DND-41 (cell line): ENCODE measurements around the gene EFR3B.

Experiments used
- ATAC-seq: fragments of 200-7000 bp; cut with Tn5 transposase; 3 replicates; pipeline ENCODE4 v1.9.1; 2021; ENCODE audit warnings: low read depth; ENCODE audit not compliant: insufficient read depth
- DNase-seq: peaks from one replicate; pipeline ENCODE4 v3.0.0-alpha.2; 2020
- H2AFZ ChIP-seq: 2 replicates; pipeline ENCODE4 v1.6.0; 2012; ENCODE audit warnings: low read depth, low read length
- H3K27ac ChIP-seq: 2 replicates; pipeline ENCODE4 v1.5.1; 2012; ENCODE audit warnings: low read length, inconsistent platforms
- H3K27me3 ChIP-seq: fragments of 200-600 bp; sonication (generic); 2 replicates; pipeline ENCODE4 v1.6.0; 2012; ENCODE audit warnings: low read length, mild to moderate bottlenecking, inconsistent platforms; ENCODE audit not compliant: insufficient read depth, poor library complexity
- H3K36me3 ChIP-seq: 2 replicates; pipeline ENCODE4 v1.5.1; 2012; ENCODE audit warnings: low read length, inconsistent platforms; ENCODE audit not compliant: insufficient read depth
- H3K4me1 ChIP-seq: 2 replicates; pipeline ENCODE4 v1.5.1; 2012; ENCODE audit warnings: mild to moderate bottlenecking, low read length; ENCODE audit not compliant: insufficient read depth
- H3K4me2 ChIP-seq: 2 replicates; pipeline ENCODE4 v1.6.0; 2012; ENCODE audit warnings: mild to moderate bottlenecking, moderate library complexity, low read length, inconsistent platforms; ENCODE audit not compliant: insufficient read depth
- H3K4me3 ChIP-seq, 2 experiments: fragments of 200-600 bp in 1 of 2; shearing (Covaris generic) in 1 of 2; 2 replicates each; pipeline ENCODE4 v1.5.1; 2012 to 2016; ENCODE audit warnings: inconsistent platforms in 2 of 2, low read length in 2 of 2, mild to moderate bottlenecking in 2 of 2, low read depth in 1 of 2, moderate library complexity in 1 of 2
- H3K79me2 ChIP-seq: 2 replicates; pipeline ENCODE4 v1.6.0; 2012; ENCODE audit warnings: low read length, inconsistent platforms; ENCODE audit not compliant: insufficient read depth
- H3K9ac ChIP-seq: 2 replicates; pipeline ENCODE4 v1.6.0; 2012; ENCODE audit warnings: low read depth, mild to moderate bottlenecking, inconsistent platforms, low read length, moderate library complexity
- H3K9me3 ChIP-seq: 2 replicates; pipeline ENCODE4 v1.5.1; 2012; ENCODE audit warnings: low read length, moderate library complexity, mild to moderate bottlenecking, inconsistent platforms; ENCODE audit not compliant: insufficient read depth, severe bottlenecking
- H4K20me1 ChIP-seq: 2 replicates; pipeline ENCODE4 v1.6.0; 2012; ENCODE audit warnings: low read length; ENCODE audit not compliant: insufficient read depth
- EZH2 ChIP-seq: IDR thresholded peaks from 3 replicates; pipeline ENCODE4 v1.6.1; 2012; ENCODE audit warnings: borderline replicate concordance, low read depth, mild to moderate bottlenecking, moderate library complexity, low read length, inconsistent platforms; ENCODE audit not compliant: severe bottlenecking
- TF ChIP-seq, protein P1 (sequence below): IDR thresholded peaks from 2 replicates; pipeline ENCODE4 v1.5.1; 2012; ENCODE audit warnings: borderline replicate concordance, low read length, moderate library complexity, mild to moderate bottlenecking; ENCODE audit not compliant: poor library complexity, severe bottlenecking; ENCODE audit errors: extremely low read depth

Gene EFR3B

DNA sequence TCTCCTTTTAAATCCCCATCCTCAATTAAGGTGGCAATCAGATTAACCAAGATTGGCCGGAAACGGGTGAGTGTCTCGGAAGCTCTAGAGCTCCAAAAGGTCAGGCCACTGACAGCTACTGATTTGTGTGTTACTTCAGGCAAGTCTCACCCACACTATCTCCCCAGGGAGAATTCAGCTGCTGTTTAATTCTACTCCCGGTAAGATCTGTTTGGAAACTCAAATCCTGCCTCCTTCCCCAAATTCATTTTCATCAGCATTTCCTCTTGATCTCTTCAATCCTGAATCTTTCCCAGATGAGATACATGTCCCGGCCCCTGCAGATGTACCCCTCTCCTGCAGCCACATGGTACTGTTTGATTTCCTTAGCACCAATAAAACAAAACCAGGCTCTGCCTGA is 34.9 kb downstream of the EFR3B start:
- Histone ChIP-seq H4K20me1 (no peaks in the 10 kb centered on the region), H3K4me3 (no peak overlapping the region), H3K4me2 (no peak overlapping the region), H3K4me1 (no peaks in the 10 kb centered on the region), H3K27ac (no peak overlapping the region), H3K27me3 (peaks cover 8% of the 10 kb centered on the region), H3K36me3 (no peaks in the 10 kb centered on the region), H3K9me3 (no peaks in the 10 kb centered on the region), H2AFZ (no peak overlapping the region), H3K9ac (no peak overlapping the region), H3K79me2 (no peaks in the 10 kb centered on the region)
- TF ChIP-seq, protein P1, sequence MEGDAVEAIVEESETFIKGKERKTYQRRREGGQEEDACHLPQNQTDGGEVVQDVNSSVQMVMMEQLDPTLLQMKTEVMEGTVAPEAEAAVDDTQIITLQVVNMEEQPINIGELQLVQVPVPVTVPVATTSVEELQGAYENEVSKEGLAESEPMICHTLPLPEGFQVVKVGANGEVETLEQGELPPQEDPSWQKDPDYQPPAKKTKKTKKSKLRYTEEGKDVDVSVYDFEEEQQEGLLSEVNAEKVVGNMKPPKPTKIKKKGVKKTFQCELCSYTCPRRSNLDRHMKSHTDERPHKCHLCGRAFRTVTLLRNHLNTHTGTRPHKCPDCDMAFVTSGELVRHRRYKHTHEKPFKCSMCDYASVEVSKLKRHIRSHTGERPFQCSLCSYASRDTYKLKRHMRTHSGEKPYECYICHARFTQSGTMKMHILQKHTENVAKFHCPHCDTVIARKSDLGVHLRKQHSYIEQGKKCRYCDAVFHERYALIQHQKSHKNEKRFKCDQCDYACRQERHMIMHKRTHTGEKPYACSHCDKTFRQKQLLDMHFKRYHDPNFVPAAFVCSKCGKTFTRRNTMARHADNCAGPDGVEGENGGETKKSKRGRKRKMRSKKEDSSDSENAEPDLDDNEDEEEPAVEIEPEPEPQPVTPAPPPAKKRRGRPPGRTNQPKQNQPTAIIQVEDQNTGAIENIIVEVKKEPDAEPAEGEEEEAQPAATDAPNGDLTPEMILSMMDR, result no peak
- no peak for TF ChIP-seq EZH2
- no peak for DNase-seq
- no peak for ATAC-seq

- H3K9ac ChIP-seq, result no peak overlapping the region
- DNase-seq (no peak), ATAC-seq (no peak)
- H3K4me3 ChIP-seq, result no peak overlapping the region
- no peak overlapping the region for H3K4me2 ChIP-seq
- no peaks in the 10 kb centered on the region for H3K4me1 ChIP-seq
- H3K27ac ChIP-seq, result no peak overlapping the region
- H2AFZ ChIP-seq, result no peak overlapping the region
- no peaks in the 10 kb centered on the region for H3K36me3 ChIP-seq
- no peaks in the 10 kb centered on the region for H3K9me3 ChIP-seq
- H3K27me3 ChIP-seq, result peaks cover 10% of the 10 kb centered on the region
- no peaks in the 10 kb centered on the region for H3K79me2 ChIP-seq
- TF ChIP-seq, protein P1, result no peak
- TF ChIP-seq EZH2, result no peak
- no peaks in the 10 kb centered on the region for H4K20me1 ChIP-seq
Observed at GRCh38 chr2:25077789-25078169, 35.9 kb downstream of the EFR3B start.

DNA sequence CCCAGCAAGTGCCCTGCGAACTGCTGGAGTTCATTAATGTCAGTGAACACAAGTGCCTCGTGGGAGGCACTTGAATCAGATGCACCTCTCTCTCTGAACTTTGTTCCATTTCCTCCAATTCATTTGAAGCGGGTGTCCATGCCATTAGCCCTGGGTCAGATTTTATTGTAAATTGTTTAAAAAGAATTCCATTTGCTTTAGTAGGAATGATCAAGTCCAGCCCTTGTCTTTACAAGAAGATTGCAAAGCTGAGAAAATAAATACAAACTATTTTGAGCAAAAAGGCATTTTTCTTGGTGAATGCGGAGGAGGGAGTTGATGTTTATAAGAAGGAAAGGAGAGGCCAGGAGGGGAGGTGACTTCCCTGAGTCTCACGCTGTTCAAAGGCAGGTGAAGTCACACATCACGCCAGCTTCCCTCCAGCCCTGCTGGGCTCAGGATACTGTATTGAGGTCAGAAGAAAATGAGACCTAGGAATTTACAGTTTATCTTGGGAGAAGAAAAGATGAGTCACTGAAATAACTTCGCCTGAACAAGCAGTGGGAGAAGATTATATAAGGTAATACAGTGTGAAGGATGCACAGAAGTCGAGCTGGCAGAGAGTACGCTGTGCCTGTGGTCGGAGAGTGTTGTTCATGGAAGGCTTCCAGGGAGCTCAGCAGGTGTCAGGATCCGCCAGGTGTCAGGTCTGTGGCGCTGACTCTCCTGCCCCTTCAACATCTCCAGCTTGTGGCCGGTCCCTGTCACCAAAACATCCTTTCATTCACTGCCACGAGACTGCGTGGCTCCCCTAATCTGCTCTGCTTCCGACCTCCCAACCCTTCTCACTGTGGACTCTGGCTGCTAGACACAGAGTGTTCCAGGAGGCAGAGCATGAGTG is 36.5 kb downstream of the EFR3B start:
- H3K4me3 ChIP-seq, result no peak overlapping the region
- H3K9me3 ChIP-seq, result no peaks in the 10 kb centered on the region
- no peaks in the 10 kb centered on the region for H3K36me3 ChIP-seq
- no peak overlapping the region for H3K9ac ChIP-seq
- no peak for DNase-seq
- no peak overlapping the region for H3K27ac ChIP-seq
- H3K4me1 ChIP-seq, result no peaks in the 10 kb centered on the region
- H3K4me2 ChIP-seq, result no peak overlapping the region
- no peaks in the 10 kb centered on the region for H4K20me1 ChIP-seq
- no peaks in the 10 kb centered on the region for H3K79me2 ChIP-seq
- ATAC-seq, result no peak
- TF ChIP-seq, protein P1, result no peak
- no peak for TF ChIP-seq EZH2
- no peak overlapping the region for H2AFZ ChIP-seq
- H3K27me3 ChIP-seq, result peaks cover 10% of the 10 kb centered on the region
